Activated naive CD8-positive, alpha-beta T cell treated with anti-CD3 and anti-CD28 coated beads for 36 hours (primary cell): ENCODE data around the gene MYOZ3. TPM values are rescaled to one million over a fixed set of nuclear protein-coding genes. Genes with fewer than 3 reads are reported as not detected.

Experiments used
- total RNA-seq, 2 experiments: library from RNA; stranded (reverse); gene quantifications; one replicate each; pipeline ENCODE4 v1.2.3, GENCODE V29; 2021

Gene MYOZ3
- total RNA-seq, 2 experiments from 2014 or later: 0.06 to 0.16 TPM

Other genes with a start within 250 kb of the MYOZ3 start
- gene CD74, start 248.3 kb upstream of the MYOZ3 start, total RNA-seq: 100 to 1,000 TPM; 290 to 294 TPM
- 1,000 to 10,000 TPM; 2,978 to 3,004 TPM for gene RPS14, start 211.5 kb upstream of the MYOZ3 start, total RNA-seq
- gene NDST1, start 153.1 kb upstream of the MYOZ3 start, total RNA-seq: 1 to 10 TPM; 7.1 to 7.3 TPM
- under 1 TPM; 0.39 to 0.76 TPM for gene SYNPO, start 20.6 kb upstream of the MYOZ3 start, total RNA-seq
- gene RBM22, start 39.8 kb downstream of the MYOZ3 start, total RNA-seq: 10 to 100 TPM; 62.7 to 71.7 TPM
- 10 to 100 TPM; 33.7 to 37.4 TPM for gene DCTN4, start 97.8 kb downstream of the MYOZ3 start, total RNA-seq
- gene SMIM3, start 117.5 kb downstream of the MYOZ3 start, total RNA-seq: 10 to 100 TPM; 10.4 to 10.6 TPM
- 1 to 10 TPM; 2.5 to 2.9 TPM for gene IRGM, start 185.3 kb downstream of the MYOZ3 start, total RNA-seq
- 1 to 10 TPM; 2.8 TPM for gene ZNF300, start 243.7 kb downstream of the MYOZ3 start, total RNA-seq